Kasumi-1 (cell line): ENCODE data around the gene DNPEP.

Source experiments
- DNase-seq, 2 experiments: peaks; one replicate each; lab custom pipeline; 2025; lab: John Stamatoyannopoulos, UW

DNPEP gene

GRCh38 chr2:219358170-219359075 lies 29.3 kb downstream of the DNPEP start:
- DNase-seq: no peak

GRCh38 chr2:219356834-219357233 lies 30.9 kb downstream of the DNPEP start:
- peak; percentile 30 to 36 for DNase-seq

- no peak for DNase-seq
Observed at GRCh38 chr2:219354582-219354981, 33.1 kb downstream of the DNPEP start.

GRCh38 chr2:219353129-219353528 lies 34.6 kb downstream of the DNPEP start:
- DNase-seq: no peak

GRCh38 chr2:219352448-219353023 lies 35.2 kb downstream of the DNPEP start:
- peak; percentile 38 to 52 for DNase-seq

GRCh38 chr2:219350710-219351221 lies 36.9 kb downstream of the DNPEP start:
- DNase-seq: no peak

- DNase-seq: no peak
Observed at GRCh38 chr2:219350215-219350614, 37.5 kb downstream of the DNPEP start.

- peak in 1 of 2 experiments; percentile 0 for DNase-seq
Observed at GRCh38 chr2:219344751-219345430, 42.8 kb downstream of the DNPEP start.

GRCh38 chr2:219335373-219335786 lies 52.3 kb downstream of the DNPEP start:
- DNase-seq: no peak

GRCh38 chr2:219334076-219334475 lies 53.6 kb downstream of the DNPEP start:
- no peak for DNase-seq

- DNase-seq: no peak
Observed at GRCh38 chr2:219332542-219332941, 55.2 kb downstream of the DNPEP start, which contains the start of gene RESP18. Gene RESP18, minus strand, starts transcription at chr2:219332744.

- no peak for DNase-seq
Observed at GRCh38 chr2:219331560-219332213, 56.0 kb downstream of the DNPEP start.

- no peak for DNase-seq
Observed at GRCh38 chr2:219327719-219328118, 60.0 kb downstream of the DNPEP start.

GRCh38 chr2:219325657-219326315 lies 61.9 kb downstream of the DNPEP start:
- DNase-seq: no peak

- DNase-seq: no peak
Observed at GRCh38 chr2:219325136-219325535, 62.6 kb downstream of the DNPEP start.

- no peak for DNase-seq
Observed at GRCh38 chr2:219323434-219323833, 64.3 kb downstream of the DNPEP start.
